ENCODE measurements around the gene AR.
"Not testable (repeated sequence)": the region's sequence is repeated elsewhere in the genome, so short reads cannot be mapped to it uniquely, and the experiment has no call there.

AR gene

DNA sequence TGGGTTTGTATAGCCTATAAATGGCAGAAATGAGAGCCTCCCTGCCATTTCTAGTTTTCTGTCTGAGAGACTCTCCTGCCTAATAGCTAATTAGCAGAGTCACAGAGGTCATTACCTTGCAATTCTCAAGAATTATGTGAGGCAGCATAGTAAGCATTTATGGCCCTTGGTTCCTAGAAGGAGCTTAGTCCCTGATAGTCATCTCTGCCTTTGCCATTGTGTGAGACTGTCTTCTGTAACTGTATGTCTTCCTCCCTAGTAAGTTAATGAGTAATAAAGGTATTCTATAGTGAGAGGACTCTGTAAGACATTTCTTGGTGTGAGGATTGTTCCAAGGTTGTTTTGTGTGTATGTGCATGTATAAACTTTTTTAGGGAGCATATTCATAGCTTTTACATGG is 108.7 kb downstream of the AR start:
- H3K9me3 ChIP-seq (ENCODE audit: low read length), result no peaks in the 10 kb centered on the region
- no peak overlapping the region for H3K9ac ChIP-seq (ENCODE audit: low read length)
- no peaks in the 10 kb centered on the region for H3K36me3 ChIP-seq (ENCODE audit: insufficient read depth, low read length)
- no peaks in the 10 kb centered on the region for H3K27me3 ChIP-seq (ENCODE audit: control insufficient read depth in 1 of 2, insufficient read depth in 2 of 2, low read length in 2 of 2)
- H3K4me3 ChIP-seq (ENCODE audit: low read depth in 1 of 2, low read length in 2 of 2), result no peak overlapping the region
- H3K27ac ChIP-seq (ENCODE audit: low read depth, low read length), result no peak overlapping the region
- no peaks in the 10 kb centered on the region for H3K4me1 ChIP-seq (ENCODE audit: insufficient read depth, low read length)

GRCh38 chrX:67654301-67654700 is 110.5 kb downstream of the AR start:
- no peak overlapping the region for H3K27ac ChIP-seq (ENCODE audit: low read depth, low read length)
- H3K27me3 ChIP-seq (ENCODE audit: control insufficient read depth in 1 of 2, insufficient read depth in 2 of 2, low read length in 2 of 2), result no peaks in the 10 kb centered on the region
- H3K9me3 ChIP-seq (ENCODE audit: low read length), result no peaks in the 10 kb centered on the region
- H3K4me3 ChIP-seq (ENCODE audit: low read depth in 1 of 2, low read length in 2 of 2), result no peak overlapping the region
- no peak overlapping the region for H3K9ac ChIP-seq (ENCODE audit: low read length)
- H3K36me3 ChIP-seq (ENCODE audit: insufficient read depth, low read length), result no peaks in the 10 kb centered on the region
- no peaks in the 10 kb centered on the region for H3K4me1 ChIP-seq (ENCODE audit: insufficient read depth, low read length)

DNA sequence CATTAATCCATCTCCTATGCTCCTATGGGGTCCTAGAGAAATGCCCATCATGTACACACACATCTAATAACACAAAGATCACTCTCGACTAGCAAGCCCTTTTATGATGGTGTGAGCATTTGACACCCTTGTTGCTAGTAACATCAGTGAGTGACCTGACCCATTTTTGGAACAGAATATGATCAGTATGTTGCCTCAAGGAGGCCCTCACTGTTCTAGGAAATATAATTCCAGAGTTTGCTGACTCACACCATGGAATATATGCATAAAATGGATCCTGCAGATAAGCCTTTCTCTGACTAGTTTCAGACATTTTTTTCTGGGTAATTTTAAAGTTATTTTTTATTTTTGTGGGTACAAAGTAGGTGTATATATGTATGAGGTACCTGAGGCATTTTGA is 121.8 kb downstream of the AR start:
- H3K36me3 ChIP-seq (ENCODE audit: insufficient read depth, low read length), result no peaks in the 10 kb centered on the region

DNA sequence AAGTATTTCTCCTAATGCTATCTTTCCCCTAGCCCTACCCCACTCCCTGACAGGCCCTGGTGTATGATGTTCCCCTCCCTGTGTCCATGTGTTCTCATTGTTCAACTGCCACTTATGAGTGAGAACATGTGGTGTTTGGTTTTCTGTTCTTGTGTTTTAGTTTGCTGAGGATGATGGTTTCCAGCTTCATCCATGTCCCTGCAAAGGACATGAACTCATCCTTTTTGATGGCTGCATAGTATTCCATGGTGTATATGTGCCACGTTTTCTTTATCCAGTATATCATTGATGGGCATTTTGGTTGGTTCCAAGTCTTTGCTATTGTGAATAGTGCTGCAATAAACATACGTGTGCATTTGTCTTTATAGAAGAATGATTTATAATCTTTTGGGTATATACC is 126.9 kb downstream of the AR start:
- H3K9ac ChIP-seq (ENCODE audit: low read length); H3K9me3 ChIP-seq (ENCODE audit: low read length); H3K4me3 ChIP-seq (ENCODE audit: low read depth in 1 of 2, low read length in 2 of 2); H3K36me3 ChIP-seq (ENCODE audit: insufficient read depth, low read length); H3K4me1 ChIP-seq (ENCODE audit: insufficient read depth, low read length); H3K27ac ChIP-seq (ENCODE audit: low read depth, low read length); H3K27me3 ChIP-seq (ENCODE audit: control insufficient read depth in 1 of 2, insufficient read depth in 2 of 2, low read length in 2 of 2): not testable (repeated sequence)

More for the DNA sequence above, 121.8 kb downstream of the AR start:
- H3K9ac ChIP-seq (ENCODE audit: low read length), result no peak overlapping the region
- H3K27ac ChIP-seq (ENCODE audit: low read depth, low read length), result no peak overlapping the region
- no peaks in the 10 kb centered on the region for H3K9me3 ChIP-seq (ENCODE audit: low read length)
- no peaks in the 10 kb centered on the region for H3K4me1 ChIP-seq (ENCODE audit: insufficient read depth, low read length)
- no peak overlapping the region for H3K4me3 ChIP-seq (ENCODE audit: low read depth in 1 of 2, low read length in 2 of 2)
- no peaks in the 10 kb centered on the region for H3K27me3 ChIP-seq (ENCODE audit: control insufficient read depth in 1 of 2, insufficient read depth in 2 of 2, low read length in 2 of 2)

DNA sequence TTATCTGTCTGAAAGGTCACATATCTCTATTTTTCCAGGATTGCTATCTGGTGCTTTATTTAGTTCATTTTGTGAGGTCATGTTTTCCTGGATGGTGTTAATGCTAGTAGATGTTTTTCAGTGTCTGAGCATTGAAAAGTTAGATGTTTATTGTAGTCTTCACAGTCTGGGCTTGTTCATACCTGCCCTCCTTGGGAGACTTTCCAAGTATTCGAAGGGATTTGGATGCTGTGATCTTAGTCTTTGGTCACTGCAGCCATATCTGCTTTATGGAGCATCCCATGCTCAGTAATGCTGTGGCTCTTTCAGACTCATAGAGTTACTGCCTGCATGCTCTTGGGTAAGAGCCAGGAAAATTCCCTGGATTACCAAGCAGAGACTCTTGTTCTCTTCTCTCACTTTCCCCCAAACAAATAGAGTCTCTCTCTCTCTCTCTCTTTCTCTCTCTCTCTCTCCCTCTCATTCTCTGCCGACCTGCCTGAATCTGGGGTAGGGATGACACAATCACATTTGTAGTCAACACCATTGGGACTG is 130.0 kb downstream of the AR start:
- H3K9me3 ChIP-seq (ENCODE audit: low read length), result no peaks in the 10 kb centered on the region
- peaks cover 0 to 4% of the 10 kb centered on the region in 2 donors for H3K27me3 ChIP-seq (ENCODE audit: control insufficient read depth in 1 of 2, insufficient read depth in 2 of 2, low read length in 2 of 2)
- no peaks in the 10 kb centered on the region for H3K4me1 ChIP-seq (ENCODE audit: insufficient read depth, low read length)
- H3K9ac ChIP-seq (ENCODE audit: low read length), result no peak overlapping the region
- H3K36me3 ChIP-seq (ENCODE audit: insufficient read depth, low read length), result no peaks in the 10 kb centered on the region
- H3K27ac ChIP-seq (ENCODE audit: low read depth, low read length), result no peak overlapping the region
- no peak overlapping the region for H3K4me3 ChIP-seq (ENCODE audit: low read depth in 1 of 2, low read length in 2 of 2)

DNA sequence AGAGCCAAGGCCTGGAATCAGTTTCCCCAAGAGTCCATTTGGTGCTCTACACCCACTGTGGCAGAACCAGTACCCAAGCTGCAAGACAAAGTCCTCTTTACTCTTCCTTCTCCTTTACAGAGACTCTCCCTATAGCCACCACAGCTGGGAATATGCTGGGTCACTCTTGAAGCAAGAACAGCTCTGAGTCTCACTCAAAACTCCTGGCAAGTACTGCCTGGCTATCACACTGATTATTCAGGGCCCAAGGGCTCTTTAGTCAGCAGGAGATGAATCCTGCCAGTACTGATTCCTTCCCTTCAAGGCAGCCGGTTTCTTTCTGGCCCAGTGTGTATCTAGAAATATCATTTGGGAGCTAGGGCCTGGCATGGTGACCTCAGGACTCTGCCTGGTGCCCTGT is 130.9 kb downstream of the AR start:
- Histone ChIP-seq H3K4me1 (ENCODE audit: insufficient read depth, low read length) (no peaks in the 10 kb centered on the region), H3K9ac (ENCODE audit: low read length) (no peak overlapping the region), H3K36me3 (ENCODE audit: insufficient read depth, low read length) (no peaks in the 10 kb centered on the region), H3K9me3 (ENCODE audit: low read length) (no peaks in the 10 kb centered on the region), H3K27me3 (ENCODE audit: control insufficient read depth in 1 of 2, insufficient read depth in 2 of 2, low read length in 2 of 2) (peaks cover 0 to 4% of the 10 kb centered on the region in 2 donors), H3K27ac (ENCODE audit: low read depth, low read length) (no peak overlapping the region), H3K4me3 (ENCODE audit: low read depth in 1 of 2, low read length in 2 of 2) (no peak overlapping the region)

DNA sequence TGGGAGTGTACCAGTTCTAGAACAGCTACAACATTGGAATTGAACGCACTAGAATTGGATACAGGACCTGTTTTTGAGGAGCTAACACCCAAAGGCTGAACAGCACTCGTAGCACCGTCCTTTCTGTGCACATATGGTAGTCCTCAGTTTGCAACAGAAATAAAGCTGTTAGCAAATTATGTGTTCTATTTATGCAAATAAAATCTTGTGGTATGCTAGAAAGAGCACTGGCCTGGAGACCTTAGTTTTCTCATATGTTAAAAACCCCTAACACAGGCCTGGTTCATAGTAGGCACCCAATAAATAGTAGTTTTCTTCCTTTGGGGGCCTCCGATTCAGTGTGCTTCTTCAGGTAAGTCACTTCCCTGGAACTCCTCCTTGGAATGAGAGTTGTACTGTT is 140.3 kb downstream of the AR start:
- H3K36me3 ChIP-seq (ENCODE audit: insufficient read depth, low read length), result no peaks in the 10 kb centered on the region
- H3K9me3 ChIP-seq (ENCODE audit: low read length), result peaks cover 5% of the 10 kb centered on the region
- no peak overlapping the region for H3K9ac ChIP-seq (ENCODE audit: low read length)
- H3K4me3 ChIP-seq (ENCODE audit: low read depth in 1 of 2, low read length in 2 of 2), result no peak overlapping the region
- H3K27ac ChIP-seq (ENCODE audit: low read depth, low read length), result no peak overlapping the region
- no peaks in the 10 kb centered on the region for H3K4me1 ChIP-seq (ENCODE audit: insufficient read depth, low read length)
- peaks cover 0 to 7% of the 10 kb centered on the region in 2 donors for H3K27me3 ChIP-seq (ENCODE audit: control insufficient read depth in 1 of 2, insufficient read depth in 2 of 2, low read length in 2 of 2)

- no peak overlapping the region for H3K9ac ChIP-seq (ENCODE audit: low read length)
- no peak overlapping the region for H3K4me3 ChIP-seq (ENCODE audit: low read depth in 1 of 2, low read length in 2 of 2)
- H3K27me3 ChIP-seq (ENCODE audit: control insufficient read depth in 1 of 2, insufficient read depth in 2 of 2, low read length in 2 of 2), result peaks cover 0 to 4% of the 10 kb centered on the region in 2 donors
- no peaks in the 10 kb centered on the region for H3K9me3 ChIP-seq (ENCODE audit: low read length)
- no peak overlapping the region for H3K27ac ChIP-seq (ENCODE audit: low read depth, low read length)
- no peaks in the 10 kb centered on the region for H3K4me1 ChIP-seq (ENCODE audit: insufficient read depth, low read length)
- no peaks in the 10 kb centered on the region for H3K36me3 ChIP-seq (ENCODE audit: insufficient read depth, low read length)
Observed at GRCh38 chrX:67692246-67692645, 148.4 kb downstream of the AR start.

DNA sequence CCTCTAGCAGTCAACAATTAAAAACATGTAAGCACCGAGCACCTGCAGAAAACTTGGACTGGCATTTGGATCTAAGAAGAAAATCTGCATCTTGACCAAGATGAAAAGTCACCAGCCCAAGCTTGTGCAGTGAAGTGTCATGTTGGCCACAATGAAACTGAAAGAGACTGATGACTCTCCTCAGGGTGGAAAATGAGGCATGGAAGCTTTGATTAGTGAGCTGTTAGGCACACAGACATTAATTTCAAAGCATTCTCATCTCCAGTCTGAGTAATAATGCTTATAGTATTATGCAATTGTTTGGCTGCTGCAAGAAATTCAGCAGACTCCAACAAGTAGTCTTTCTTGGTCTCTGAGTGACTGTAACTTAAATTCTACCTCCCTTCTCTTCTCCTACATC is 150.1 kb downstream of the AR start:
- Histone ChIP-seq H3K27ac (ENCODE audit: low read depth, low read length) (no peak overlapping the region), H3K4me1 (ENCODE audit: insufficient read depth, low read length) (no peaks in the 10 kb centered on the region), H3K9ac (ENCODE audit: low read length) (no peak overlapping the region), H3K27me3 (ENCODE audit: control insufficient read depth in 1 of 2, insufficient read depth in 2 of 2, low read length in 2 of 2) (peaks cover 4% of the 10 kb centered on the region in 2 donors), H3K4me3 (ENCODE audit: low read depth in 1 of 2, low read length in 2 of 2) (no peak overlapping the region), H3K9me3 (ENCODE audit: low read length) (no peaks in the 10 kb centered on the region), H3K36me3 (ENCODE audit: insufficient read depth, low read length) (no peaks in the 10 kb centered on the region)

DNA sequence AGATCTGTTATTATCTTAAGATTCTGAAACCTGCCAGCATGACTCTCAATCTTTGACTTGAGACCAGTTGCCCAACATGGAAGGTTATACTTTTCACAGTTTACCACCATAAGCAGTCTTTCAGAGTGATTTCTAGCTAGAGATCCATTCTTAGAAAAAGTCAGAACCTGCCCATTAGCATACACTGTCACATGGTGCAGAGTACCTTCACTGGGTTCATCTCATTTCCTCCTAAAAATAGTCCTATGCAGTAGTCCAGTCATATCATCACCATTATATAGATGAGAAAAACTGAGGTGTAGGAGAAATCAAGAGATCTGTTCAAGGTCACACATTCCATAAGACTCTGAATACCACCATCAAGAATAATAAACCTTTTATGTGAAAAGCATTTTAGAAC is 153.6 kb downstream of the AR start:
- Histone ChIP-seq H3K27ac (ENCODE audit: low read depth, low read length) (no peak overlapping the region), H3K27me3 (ENCODE audit: control insufficient read depth in 1 of 2, insufficient read depth in 2 of 2, low read length in 2 of 2) (peaks cover 4% of the 10 kb centered on the region in 2 donors), H3K36me3 (ENCODE audit: insufficient read depth, low read length) (no peaks in the 10 kb centered on the region), H3K4me3 (ENCODE audit: low read depth in 1 of 2, low read length in 2 of 2) (no peak overlapping the region), H3K4me1 (ENCODE audit: insufficient read depth, low read length) (no peaks in the 10 kb centered on the region), H3K9ac (ENCODE audit: low read length) (no peak overlapping the region), H3K9me3 (ENCODE audit: low read length) (no peaks in the 10 kb centered on the region)

DNA sequence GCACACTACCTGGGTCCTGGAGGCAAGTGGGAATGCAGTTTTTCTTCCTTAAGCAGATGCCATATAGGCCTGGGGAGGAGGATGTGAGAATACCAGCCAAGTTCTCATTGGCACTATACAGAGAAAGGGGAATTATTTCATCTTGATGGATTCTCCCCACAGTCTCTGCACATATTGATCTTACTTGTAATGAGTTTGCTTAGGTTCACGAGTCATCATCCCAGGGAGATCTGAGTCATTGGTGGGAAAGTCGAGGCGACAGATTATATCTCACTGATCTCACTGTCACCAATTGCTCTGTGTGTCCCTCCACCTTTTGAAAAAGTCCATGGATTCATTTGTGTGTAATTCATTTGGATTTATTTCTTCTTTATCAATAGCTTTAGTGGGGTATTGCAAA is 156.8 kb downstream of the AR start:
- Histone ChIP-seq H3K36me3 (ENCODE audit: insufficient read depth, low read length) (no peaks in the 10 kb centered on the region), H3K9ac (ENCODE audit: low read length) (no peak overlapping the region), H3K9me3 (ENCODE audit: low read length) (no peaks in the 10 kb centered on the region), H3K27me3 (ENCODE audit: control insufficient read depth in 1 of 2, insufficient read depth in 2 of 2, low read length in 2 of 2) (peaks cover 4% of the 10 kb centered on the region in 2 donors), H3K27ac (ENCODE audit: low read depth, low read length) (no peak overlapping the region), H3K4me1 (ENCODE audit: insufficient read depth, low read length) (no peaks in the 10 kb centered on the region), H3K4me3 (ENCODE audit: low read depth in 1 of 2, low read length in 2 of 2) (no peak overlapping the region)

- Histone ChIP-seq H3K36me3 (ENCODE audit: insufficient read depth, low read length) (no peaks in the 10 kb centered on the region), H3K27me3 (ENCODE audit: control insufficient read depth in 1 of 2, insufficient read depth in 2 of 2, low read length in 2 of 2) (no peaks in the 10 kb centered on the region), H3K27ac (ENCODE audit: low read depth, low read length) (no peak overlapping the region), H3K9me3 (ENCODE audit: low read length) (no peaks in the 10 kb centered on the region), H3K4me1 (ENCODE audit: insufficient read depth, low read length) (no peaks in the 10 kb centered on the region), H3K4me3 (ENCODE audit: low read depth in 1 of 2, low read length in 2 of 2) (no peak overlapping the region), H3K9ac (ENCODE audit: low read length) (no peak overlapping the region)
Observed at GRCh38 chrX:67714004-67714403, 170.2 kb downstream of the AR start.
